ENCODE results near the gene ZG16.

DNA sequence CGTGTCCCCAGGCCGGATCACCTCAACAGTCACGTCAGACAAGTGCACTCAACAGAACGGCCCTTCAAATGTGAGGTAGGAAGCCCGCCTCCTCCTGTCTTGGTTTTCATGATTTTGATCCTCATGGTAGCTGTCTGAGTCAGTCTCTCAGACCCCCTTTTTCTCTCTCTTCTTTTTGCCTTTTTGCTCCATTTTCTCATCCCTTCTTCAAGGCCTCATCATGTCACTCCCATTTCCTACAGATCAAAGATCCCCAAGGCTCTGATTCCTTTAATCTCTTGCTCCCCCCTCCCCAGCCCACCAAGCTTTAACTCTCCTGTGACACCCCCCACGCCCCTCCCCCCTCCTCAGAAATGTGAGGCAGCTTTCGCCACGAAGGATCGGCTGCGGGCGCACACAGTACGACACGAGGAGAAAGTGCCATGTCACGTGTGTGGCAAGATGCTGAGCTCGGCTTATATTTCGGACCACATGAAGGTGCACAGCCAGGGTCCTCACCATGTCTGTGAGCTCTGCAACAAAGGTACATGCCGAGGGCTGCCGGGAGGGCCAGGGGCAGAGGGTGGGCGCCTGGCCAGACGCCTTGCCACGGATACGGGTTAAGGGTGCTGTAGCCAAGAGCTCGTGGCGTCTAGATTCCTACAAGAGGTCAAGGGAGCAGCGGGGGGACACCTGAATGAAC, 30.3 kb downstream of the ZG16 start:
- TF ChIP-seq, protein P1, sequence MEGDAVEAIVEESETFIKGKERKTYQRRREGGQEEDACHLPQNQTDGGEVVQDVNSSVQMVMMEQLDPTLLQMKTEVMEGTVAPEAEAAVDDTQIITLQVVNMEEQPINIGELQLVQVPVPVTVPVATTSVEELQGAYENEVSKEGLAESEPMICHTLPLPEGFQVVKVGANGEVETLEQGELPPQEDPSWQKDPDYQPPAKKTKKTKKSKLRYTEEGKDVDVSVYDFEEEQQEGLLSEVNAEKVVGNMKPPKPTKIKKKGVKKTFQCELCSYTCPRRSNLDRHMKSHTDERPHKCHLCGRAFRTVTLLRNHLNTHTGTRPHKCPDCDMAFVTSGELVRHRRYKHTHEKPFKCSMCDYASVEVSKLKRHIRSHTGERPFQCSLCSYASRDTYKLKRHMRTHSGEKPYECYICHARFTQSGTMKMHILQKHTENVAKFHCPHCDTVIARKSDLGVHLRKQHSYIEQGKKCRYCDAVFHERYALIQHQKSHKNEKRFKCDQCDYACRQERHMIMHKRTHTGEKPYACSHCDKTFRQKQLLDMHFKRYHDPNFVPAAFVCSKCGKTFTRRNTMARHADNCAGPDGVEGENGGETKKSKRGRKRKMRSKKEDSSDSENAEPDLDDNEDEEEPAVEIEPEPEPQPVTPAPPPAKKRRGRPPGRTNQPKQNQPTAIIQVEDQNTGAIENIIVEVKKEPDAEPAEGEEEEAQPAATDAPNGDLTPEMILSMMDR (IDR thresholded peaks at IDR 0.05; ENCODE audit: control extremely low read depth in 1 of 3, insufficient read depth in 1 of 3, low read depth in 1 of 3, low read length in 3 of 3): no peak
- TF ChIP-seq EZH2 (IDR thresholded peaks at IDR 0.05; ENCODE audit: low read depth, low read length, severe bottlenecking) (no peak), CHD1 (IDR thresholded peaks at IDR 0.05; ENCODE audit: low read depth, low read length) (no peak), CEBPB (IDR thresholded peaks at IDR 0.05; ENCODE audit: low read depth, low read length) (no peak), EGR1 (IDR thresholded peaks at IDR 0.05; ENCODE audit: borderline replicate concordance, low read depth, low read length) (no peak), POLR2A (IDR thresholded peaks at IDR 0.05; ENCODE audit: control extremely low read depth in 1 of 2, low read depth in 2 of 2, low read length in 2 of 2) (no peak), SP1 (IDR thresholded peaks at IDR 0.05; ENCODE audit: low read depth, low read length) (no peak)
- TF ChIP-seq, protein P2, sequence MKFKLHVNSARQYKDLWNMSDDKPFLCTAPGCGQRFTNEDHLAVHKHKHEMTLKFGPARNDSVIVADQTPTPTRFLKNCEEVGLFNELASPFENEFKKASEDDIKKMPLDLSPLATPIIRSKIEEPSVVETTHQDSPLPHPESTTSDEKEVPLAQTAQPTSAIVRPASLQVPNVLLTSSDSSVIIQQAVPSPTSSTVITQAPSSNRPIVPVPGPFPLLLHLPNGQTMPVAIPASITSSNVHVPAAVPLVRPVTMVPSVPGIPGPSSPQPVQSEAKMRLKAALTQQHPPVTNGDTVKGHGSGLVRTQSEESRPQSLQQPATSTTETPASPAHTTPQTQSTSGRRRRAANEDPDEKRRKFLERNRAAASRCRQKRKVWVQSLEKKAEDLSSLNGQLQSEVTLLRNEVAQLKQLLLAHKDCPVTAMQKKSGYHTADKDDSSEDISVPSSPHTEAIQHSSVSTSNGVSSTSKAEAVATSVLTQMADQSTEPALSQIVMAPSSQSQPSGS (IDR thresholded peaks at IDR 0.05; ENCODE audit: low read length): no peak
